Lower lobe of right lung (tissue), 2 donors: ENCODE measurements around the gene KCTD15. TPM values are rescaled to one million over a fixed set of nuclear protein-coding genes. Genes with fewer than 3 reads are reported as not detected.
A peak's percentile ranks its signal among the peaks of the same experiment; 100 is the strongest.

ENCODE experiments used
- ATAC-seq, 2 donors: fragments of 200-7000 bp; cut with Tn5 transposase; one replicate each; pipeline ENCODE4 v1.9.1; 2020 to 2022; ENCODE audit warnings: mild to moderate bottlenecking in 2 of 2, moderate library complexity in 2 of 2
- DNase-seq: peaks from one replicate; pipeline ENCODE4 v3.0.0-alpha.2; 2020
- H3K27ac ChIP-seq: fragments of 200-600 bp; one replicate; pipeline ENCODE4 v1.8.0; 2022
- H3K27me3 ChIP-seq: fragments of 200-600 bp; one replicate; pipeline ENCODE4 v1.8.0; 2022; ENCODE audit warnings: low read depth
- H3K36me3 ChIP-seq: fragments of 200-600 bp; one replicate; pipeline ENCODE4 v1.8.0; 2022; ENCODE audit warnings: mild to moderate bottlenecking
- H3K4me1 ChIP-seq: fragments of 200-600 bp; one replicate; pipeline ENCODE4 v1.8.0; 2022
- H3K4me3 ChIP-seq: fragments of 200-600 bp; one replicate; pipeline ENCODE4 v1.8.0; 2022; ENCODE audit warnings: mild to moderate bottlenecking
- H3K9me3 ChIP-seq: fragments of 200-600 bp; one replicate; pipeline ENCODE4 v1.8.0; 2022
- CTCF ChIP-seq: fragments of 200-600 bp; IDR thresholded peaks from one replicate; pipeline ENCODE4 v1.8.0; 2022; ENCODE audit warnings: antibody characterized with exemption, mild to moderate bottlenecking
- intact Hi-C: fragments of 100-400 bp; cut with DNase I; formaldehyde crosslinking; loops from one replicate; pipeline ENCODE4 v1.11.0; 2022
- total RNA-seq: library from RNA; stranded (reverse); fragmentation: NEBNext Ultra II Directional; extraction: Animal tissue kit (Norgen Biotek cat#: 25700); gene quantifications from one replicate; pipeline ENCODE4 v1.2.1, GENCODE V29; 2021
- donor health status: DM: no; HTN: yes; CAD: no; lungs with severe emphysema.

The KCTD15 gene
- total RNA-seq, 1 donor from 2014 or later, result 27.0 TPM

DNA sequence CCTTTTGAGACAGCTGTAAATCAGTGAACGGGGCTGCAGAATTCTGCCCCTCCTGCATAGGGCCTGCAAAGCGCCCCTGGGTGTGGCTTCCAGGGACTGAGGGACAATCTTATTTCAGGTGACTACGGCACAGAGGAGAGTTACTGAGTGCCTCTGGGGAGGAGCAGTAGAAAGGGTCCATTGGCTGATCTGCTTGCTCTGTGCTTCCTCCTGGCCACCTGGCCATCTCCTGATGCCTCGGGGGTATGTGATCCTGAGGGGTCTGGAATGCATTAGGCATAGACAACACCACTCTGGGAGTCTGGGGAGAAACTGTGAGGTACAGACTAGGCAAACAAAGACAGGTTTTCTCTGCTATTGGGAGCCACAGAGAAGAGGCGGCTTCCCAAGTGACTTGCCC lies 2.8 kb downstream of the KCTD15 start:
- Histone ChIP-seq H3K27ac (no peak overlapping the region), H3K27me3 (peaks cover 6% of the 10 kb centered on the region), H3K4me3 (peak overlapping the region; percentile 76), H3K4me1 (peaks cover 7% of the 10 kb centered on the region), H3K9me3 (no peaks in the 10 kb centered on the region), H3K36me3 (peaks cover 34% of the 10 kb centered on the region)
- TF ChIP-seq CTCF, result no peak
- intact Hi-C loops, result no loop called here
- ATAC-seq (no peak), DNase-seq (no peak)

- peak overlapping the region; percentile 76 for H3K4me3 ChIP-seq
- H3K36me3 ChIP-seq, result peaks cover 40% of the 10 kb centered on the region
- ATAC-seq (no peak), DNase-seq (no peak)
- H3K4me1 ChIP-seq, result peaks cover under 1% of the 10 kb centered on the region
- TF ChIP-seq CTCF, result no peak
- no peaks in the 10 kb centered on the region for H3K9me3 ChIP-seq
- peaks cover 6% of the 10 kb centered on the region for H3K27me3 ChIP-seq
- intact Hi-C loops, result no loop called here
- H3K27ac ChIP-seq, result no peak overlapping the region
Observed at GRCh38 chr19:33800012-33800680, 3.5 kb downstream of the KCTD15 start.

GRCh38 chr19:33801411-33801810 lies 4.7 kb downstream of the KCTD15 start:
- Histone ChIP-seq H3K27ac (no peak overlapping the region), H3K27me3 (peaks cover 6% of the 10 kb centered on the region), H3K9me3 (no peaks in the 10 kb centered on the region), H3K4me1 (no peaks in the 10 kb centered on the region), H3K4me3 (no peak overlapping the region), H3K36me3 (peaks cover 42% of the 10 kb centered on the region)
- intact Hi-C loops, result no loop called here
- DNase-seq (no peak), ATAC-seq (no peak)
- no peak for TF ChIP-seq CTCF

DNA sequence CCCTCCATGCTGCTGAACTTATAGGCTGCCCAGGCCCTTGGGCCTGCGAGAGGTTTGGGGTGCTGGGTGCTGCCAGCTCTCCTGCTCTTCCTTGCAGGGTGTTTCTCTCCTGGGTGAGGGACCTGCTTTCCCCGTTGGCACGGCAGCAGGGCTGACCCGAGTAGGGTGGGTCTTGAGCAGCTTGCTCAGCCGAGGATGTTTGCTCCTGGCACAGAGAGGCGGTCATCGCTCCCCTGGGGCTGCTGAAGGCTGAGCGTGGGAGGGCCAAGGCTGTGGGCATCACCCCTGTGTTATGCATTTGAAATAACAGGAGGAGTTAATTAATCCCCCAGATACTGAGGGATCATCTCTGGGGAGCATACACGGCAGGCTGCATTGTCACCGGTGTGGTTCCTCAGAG lies 5.3 kb downstream of the KCTD15 start:
- Histone ChIP-seq H3K27me3 (peaks cover 6% of the 10 kb centered on the region), H3K4me1 (no peaks in the 10 kb centered on the region), H3K4me3 (no peak overlapping the region), H3K9me3 (no peaks in the 10 kb centered on the region), H3K27ac (no peak overlapping the region), H3K36me3 (peaks cover 47% of the 10 kb centered on the region)
- no peak for DNase-seq
- no peak for ATAC-seq
- intact Hi-C loops, result no loop called here
- no peak for TF ChIP-seq CTCF

DNA sequence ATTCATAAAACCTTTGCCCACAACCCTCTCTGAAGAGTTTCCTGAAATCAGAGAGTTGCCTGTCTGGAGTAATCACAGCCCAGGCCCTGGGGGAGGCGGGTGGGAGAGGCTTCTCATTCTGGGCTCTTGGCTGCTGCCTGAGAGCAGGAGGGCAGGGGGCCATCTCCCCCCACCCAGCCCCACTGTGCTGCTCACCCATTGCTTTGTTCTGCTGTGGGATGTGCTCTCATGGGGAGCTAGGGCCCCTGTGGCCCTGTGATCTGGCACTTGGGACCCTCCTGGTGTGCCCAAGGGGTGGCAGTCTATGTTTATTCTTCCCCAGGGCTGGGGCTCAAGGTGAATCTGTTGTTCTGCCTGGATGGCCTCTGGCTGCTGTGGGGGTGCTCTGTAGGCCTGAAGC lies 6.1 kb downstream of the KCTD15 start:
- no peak overlapping the region for H3K27ac ChIP-seq
- no peaks in the 10 kb centered on the region for H3K9me3 ChIP-seq
- H3K4me1 ChIP-seq, result no peaks in the 10 kb centered on the region
- no peak for DNase-seq
- ATAC-seq, result no peak
- no peaks in the 10 kb centered on the region for H3K27me3 ChIP-seq
- TF ChIP-seq CTCF, result no peak
- intact Hi-C loops, result no loop called here
- H3K4me3 ChIP-seq, result no peak overlapping the region
- H3K36me3 ChIP-seq, result peaks cover 55% of the 10 kb centered on the region
